GM23338 (cell line): Measurements from ENCODE around the gene YWHAE. TPM values are rescaled to one million over a fixed set of nuclear protein-coding genes. Genes with fewer than 3 reads are reported as not detected.
A peak's percentile ranks its signal among the peaks of the same experiment; 100 is the strongest.
"Not testable (repeated sequence)": the region's sequence is repeated elsewhere in the genome, so short reads cannot be mapped to it uniquely, and the experiment has no call there.

Source experiments
- ATAC-seq: fragments of 200-7000 bp; cut with Tn5 transposase; 3 replicates; pipeline ENCODE4 v1.9.1; 2020
- DNase-seq: peaks from one replicate; pipeline ENCODE4 v3.0.0-alpha.2; 2015; ENCODE audit warnings: low spot score
- H2AFZ ChIP-seq: fragments of 200-600 bp; sonication (generic); 2 replicates; pipeline ENCODE4 v1.8.0; 2016; ENCODE audit warnings: antibody characterized with exemption, mild to moderate bottlenecking, moderate library complexity
- H3F3A ChIP-seq: fragments of 200-600 bp; sonication (generic); replicated peaks from 2 replicates; pipeline ENCODE4 v1.8.0; 2017; ENCODE audit warnings: antibody characterized with exemption, mixed run types, low read depth
- H3K27ac ChIP-seq: fragments of 200-600 bp; sonication (generic); 2 replicates; pipeline ENCODE4 v1.6.1; 2016; ENCODE audit warnings: low read depth
- H3K27me3 ChIP-seq: fragments of 200-600 bp; sonication (generic); 2 replicates; pipeline ENCODE4 v1.8.0; 2016; ENCODE audit warnings: mild to moderate bottlenecking, mixed run types, moderate library complexity; ENCODE audit not compliant: insufficient read depth
- H3K36me3 ChIP-seq: fragments of 200-600 bp; sonication (generic); 2 replicates; pipeline ENCODE4 v1.8.0; 2016; ENCODE audit warnings: mild to moderate bottlenecking; ENCODE audit not compliant: insufficient read depth
- H3K4me1 ChIP-seq: fragments of 200-600 bp; sonication (generic); 2 replicates; pipeline ENCODE4 v1.8.0; 2016; ENCODE audit warnings: mild to moderate bottlenecking, moderate library complexity; ENCODE audit not compliant: insufficient read depth
- H3K4me2 ChIP-seq: fragments of 200-600 bp; sonication (generic); 2 replicates; pipeline ENCODE4 v1.7.1; 2017; ENCODE audit warnings: mixed run types
- H3K4me3 ChIP-seq: fragments of 200-600 bp; sonication (generic); 2 replicates; pipeline ENCODE4 v1.6.1; 2016; ENCODE audit warnings: mixed run types
- H3K79me2 ChIP-seq: fragments of 200-600 bp; sonication (generic); replicated peaks from 2 replicates; pipeline ENCODE4 v1.8.0; 2017; ENCODE audit warnings: mild to moderate bottlenecking; ENCODE audit not compliant: insufficient read depth
- H3K9me2 ChIP-seq: fragments of 200-600 bp; sonication (generic); 2 replicates; pipeline ENCODE4 v1.8.0; 2017; ENCODE audit not compliant: insufficient read depth
- H4K20me1 ChIP-seq: fragments of 200-600 bp; sonication (generic); replicated peaks from 2 replicates; pipeline ENCODE4 v1.8.0; 2017; ENCODE audit warnings: mild to moderate bottlenecking; ENCODE audit not compliant: insufficient read depth
- H3K27ac Mint-ChIP-seq: 2 replicates; pipeline ENCODE4 v1.8.0; 2020; ENCODE audit warnings: inconsistent platforms, mild to moderate bottlenecking, moderate library complexity, mixed read lengths
- H3K27me3 Mint-ChIP-seq: 3 replicates; pipeline ENCODE4 v1.8.0; 2022; ENCODE audit warnings: low read depth, mild to moderate bottlenecking, moderate library complexity, mixed read lengths, inconsistent platforms; ENCODE audit not compliant: insufficient read depth, poor library complexity
- H3K36me3 Mint-ChIP-seq: 3 replicates; pipeline ENCODE4 v1.8.0; 2021; ENCODE audit warnings: low read depth, mild to moderate bottlenecking, inconsistent platforms, moderate library complexity, mixed read lengths
- H3K4me1 Mint-ChIP-seq: 3 replicates; pipeline ENCODE4 v1.8.0; 2020; ENCODE audit warnings: mild to moderate bottlenecking, inconsistent platforms, mixed read lengths
- H3K4me3 Mint-ChIP-seq: 3 replicates; pipeline ENCODE4 v1.8.0; 2021; ENCODE audit warnings: moderate library complexity, mild to moderate bottlenecking, inconsistent platforms, mixed read lengths
- H3K9me3 Mint-ChIP-seq: 3 replicates; pipeline ENCODE4 v1.8.0; 2020; ENCODE audit warnings: moderate library complexity, mild to moderate bottlenecking, inconsistent platforms, mixed read lengths
- CTCF ChIP-seq, 2 experiments: fragments of 200-600 bp in 1 of 2; sonication (generic) in 1 of 2; conservative IDR thresholded peaks; 2 replicates each; pipeline versions ENCODE4 v1.5.1 to v1.6.1; 2016 to 2017; ENCODE audit warnings: antibody characterized with exemption in 2 of 2, low read depth in 2 of 2, mild to moderate bottlenecking in 2 of 2, moderate library complexity in 1 of 2
- EZH2 ChIP-seq: fragments of 200-600 bp; sonication (generic); IDR thresholded peaks from one replicate; pipeline ENCODE4 v1.8.0; 2017; ENCODE audit warnings: antibody characterized with exemption, mild to moderate bottlenecking, low read depth; ENCODE audit not compliant: unreplicated experiment
- NANOG ChIP-seq: IDR thresholded peaks from 2 replicates; pipeline ENCODE4 v1.6.1; 2016; ENCODE audit warnings: antibody characterized with exemption, borderline replicate concordance
- POLR2AphosphoS5 ChIP-seq: IDR thresholded peaks from 2 replicates; pipeline ENCODE4 v1.6.1; 2016; ENCODE audit warnings: antibody characterized with exemption, low read depth
- STAT1 ChIP-seq: IDR thresholded peaks from one replicate; pipeline ENCODE4 v1.6.1; 2016; ENCODE audit warnings: antibody characterized with exemption; ENCODE audit not compliant: unreplicated experiment
- ZNF331 ChIP-seq: fragments of 250-450 bp; sonication (Bioruptor Pico); IDR thresholded peaks from 2 replicates; pipeline ENCODE4 v1.5.0; 2020; ENCODE audit warnings: low read depth, mild to moderate bottlenecking, moderate library complexity
- ZNF462 ChIP-seq: fragments of 250-450 bp; sonication (Bioruptor Pico); IDR thresholded peaks from 2 replicates; pipeline ENCODE4 v1.5.0; 2020; ENCODE audit warnings: mild to moderate bottlenecking, moderate library complexity
- polyA plus RNA-seq: library from polyadenylated mRNA; unstranded; fragments of >200 nt; fragmentation: Nextera tagmentation; extraction: Ambion mirVana; gene quantifications from 2 replicates; pipeline ENCODE4 v1.2.1, GENCODE V29; 2016
- total RNA-seq: library from RNA; depleted of rRNA; stranded (reverse); fragments of >200 nt; shearing (Covaris generic); gene quantifications from 2 replicates; pipeline ENCODE4 v1.2.3, GENCODE V29; 2014

Gene YWHAE
- total and polyA plus RNA-seq, 2 experiments from 2014 or later, result 1,251 to 1,283 TPM

GRCh38 chr17:1360975-1361374 lies 39.0 kb downstream of the YWHAE start (continued):
- TF ChIP-seq ZNF462 (no peak), ZNF331 (CRISPR knock-in tag) (no peak), STAT1 (no peak), CTCF (conservative IDR thresholded peaks at IDR 0.05; ENCODE audit: low read depth in 2 of 2) (no peak; a peak in 2 of 4 replicates), POLR2AphosphoS5 (no peak), NANOG (no peak), EZH2 (no peak)

- not testable (repeated sequence) for H3K4me3 ChIP-seq, H3K4me2 ChIP-seq, H3K9me2 ChIP-seq, H3K27me3 ChIP-seq, H3K4me3 Mint-ChIP-seq, H2AFZ ChIP-seq, ATAC-seq, H3K4me1 ChIP-seq, DNase-seq, H3K27ac Mint-ChIP-seq, H3K9me3 Mint-ChIP-seq
- Mint-ChIP-seq H3K4me1 (peaks cover 24% of the 10 kb centered on the region), H3K36me3 (peaks cover 84% of the 10 kb centered on the region), H3K27me3 (peaks cover 14% of the 10 kb centered on the region)
- Histone ChIP-seq H3K79me2 (peaks cover 96% of the 10 kb centered on the region), H3F3A (peaks cover 17% of the 10 kb centered on the region), H4K20me1 (peaks cover 66% of the 10 kb centered on the region), H3K27ac (peak overlapping the region; percentile 19; the same call in 1 of the 2 replicates), H3K36me3 (peaks cover 46% of the 10 kb centered on the region)
Observed at GRCh38 chr17:1360315-1360714, 39.7 kb downstream of the YWHAE start.
